ENCODE measurements around the gene TEX54.
A peak's percentile ranks its signal among the peaks of the same experiment; 100 is the strongest.

TEX54 gene

GRCh38 chr11:62805076-62805892 is 27.4 kb downstream of the TEX54 start, which contains the start of gene NXF1:
Gene NXF1, minus strand, starts transcription at chr11:62805440. Its CDS starts 84 bp downstream, at chr11:62805356.
- peak within 1 kb of the TSS; percentile 94 for H3K4me3 ChIP-seq (ENCODE audit: low read depth, low read length)
- peak; percentile 74 for DNase-seq (ENCODE audit: low read depth)
- no peak for TF ChIP-seq CTCF (IDR thresholded peaks at IDR 0.05; ENCODE audit: control insufficient read depth, extremely low read depth, insufficient read depth)

- TF ChIP-seq CTCF (IDR thresholded peaks at IDR 0.05; ENCODE audit: control insufficient read depth, extremely low read depth, insufficient read depth): no peak
- no peak for DNase-seq (ENCODE audit: low read depth)
- H3K4me3 ChIP-seq (ENCODE audit: low read depth, low read length): peak overlapping the region; percentile 94
Observed at GRCh38 chr11:62804310-62805075, 28.1 kb downstream of the TEX54 start.

- no peak overlapping the region for H3K4me3 ChIP-seq (ENCODE audit: low read depth, low read length)
- TF ChIP-seq CTCF (IDR thresholded peaks at IDR 0.05; ENCODE audit: control insufficient read depth, extremely low read depth, insufficient read depth): no peak
- DNase-seq (ENCODE audit: low read depth): no peak
Observed at GRCh38 chr11:62801071-62801470, 31.6 kb downstream of the TEX54 start.

- TF ChIP-seq CTCF (IDR thresholded peaks at IDR 0.05; ENCODE audit: control insufficient read depth, extremely low read depth, insufficient read depth): no peak
- no peak for DNase-seq (ENCODE audit: low read depth)
- H3K4me3 ChIP-seq (ENCODE audit: low read depth, low read length): no peak overlapping the region
Observed at GRCh38 chr11:62799486-62799885, 33.2 kb downstream of the TEX54 start.

GRCh38 chr11:62796281-62796680 is 36.4 kb downstream of the TEX54 start:
- TF ChIP-seq CTCF (IDR thresholded peaks at IDR 0.05; ENCODE audit: control insufficient read depth, extremely low read depth, insufficient read depth): no peak
- no peak for DNase-seq (ENCODE audit: low read depth)
- H3K4me3 ChIP-seq (ENCODE audit: low read depth, low read length): no peak overlapping the region

GRCh38 chr11:62794201-62794775 is 38.4 kb downstream of the TEX54 start:
- TF ChIP-seq CTCF (IDR thresholded peaks at IDR 0.05; ENCODE audit: control insufficient read depth, extremely low read depth, insufficient read depth): no peak
- no peak overlapping the region for H3K4me3 ChIP-seq (ENCODE audit: low read depth, low read length)
- no peak for DNase-seq (ENCODE audit: low read depth)

Measured in LNCaP clone FGC (cell line).